ENCODE data around the gene CP. TPM values are rescaled to one million over a fixed set of nuclear protein-coding genes. Genes with fewer than 3 reads are reported as not detected.

Gene CP
- total RNA-seq, 6 experiments from 2014 or later = 1,086 to 3,257 (median 1,852) TPM

DNA sequence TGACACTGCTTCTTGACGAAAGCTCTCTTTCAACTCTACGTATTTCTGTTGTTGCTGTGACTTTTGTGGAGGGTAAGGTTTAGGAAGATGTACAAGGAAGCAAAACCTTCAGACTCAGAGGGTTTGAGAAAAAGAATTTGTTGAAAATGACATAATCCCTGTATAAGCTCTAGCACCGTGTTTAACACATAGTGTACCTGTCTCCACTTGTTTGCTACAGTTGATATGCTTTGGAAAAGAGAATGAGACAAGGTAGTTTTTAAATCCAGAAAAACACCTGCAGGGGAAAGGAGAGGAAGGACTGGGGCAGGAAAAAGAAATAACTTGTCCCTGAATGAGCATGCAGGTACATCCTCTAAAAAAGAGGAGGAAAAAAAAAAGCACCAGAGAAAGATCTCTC lies 29.6 kb upstream of the CP start:
- no peak for DNase-seq
- TF ChIP-seq POLR2A (IDR thresholded peaks at IDR 0.05) (no peak), CTCF (IDR thresholded peaks at IDR 0.05) (no peak)
- intact Hi-C loops (cut with DNase I) = no loop called here
- 91% methylated on average over 3 of the region's 3 CpGs for WGBS (ENCODE audit: insufficient coverage, low coverage, low lambda C conversion rate, missing lambda C conversion rate)
- H3K27ac ChIP-seq = no peak overlapping the region
- no peak for ATAC-seq
- H3K27me3 ChIP-seq = no peaks in the 10 kb centered on the region
- H3K36me3 ChIP-seq = no peaks in the 10 kb centered on the region
- H3K4me3 ChIP-seq = no peak overlapping the region
- H3K9me3 ChIP-seq = no peaks in the 10 kb centered on the region
- peaks cover 0 to 5% (median 0%) of the 10 kb centered on the region in 4 donors for H3K4me1 ChIP-seq

DNA sequence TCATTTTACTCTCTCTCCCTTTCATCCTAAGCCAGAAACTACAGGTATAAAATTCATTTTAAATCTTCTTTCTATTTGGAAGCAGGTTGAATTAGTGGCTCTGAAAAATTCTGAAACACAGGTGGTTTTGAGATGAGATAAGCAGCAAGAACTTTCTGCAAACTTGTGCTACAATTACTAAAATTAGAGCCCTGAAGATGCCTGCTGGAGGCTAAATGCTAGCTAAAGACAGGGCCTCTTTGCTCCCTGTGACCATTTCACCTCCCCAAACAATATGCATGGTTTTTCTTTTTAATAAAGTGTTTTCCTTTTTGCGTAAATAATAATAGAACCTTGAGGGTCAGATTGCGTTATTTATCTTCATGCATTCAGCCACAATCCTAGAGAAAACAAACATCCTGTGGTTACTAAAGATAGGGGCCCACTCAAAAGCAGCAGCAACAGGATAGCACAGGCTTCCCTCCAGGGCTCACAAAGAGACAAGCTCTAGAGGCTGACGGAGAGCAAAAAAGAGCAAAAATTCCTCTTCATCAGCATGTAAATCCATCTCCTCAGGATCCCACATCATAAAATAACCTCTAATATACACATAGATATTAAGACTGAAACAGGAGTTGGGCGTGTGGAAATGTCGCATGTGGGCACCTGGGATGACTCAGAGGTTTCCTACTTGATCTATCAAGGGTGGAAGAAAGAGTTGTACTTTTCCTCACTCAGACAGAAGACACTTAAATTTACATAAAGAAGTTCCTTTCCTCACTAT lies 26.5 kb upstream of the CP start:
- no peaks in the 10 kb centered on the region for H3K36me3 ChIP-seq
- H3K4me3 ChIP-seq = no peak overlapping the region
- WGBS (ENCODE audit: insufficient coverage, low coverage, low lambda C conversion rate, missing lambda C conversion rate) = 62% methylated on average over 5 of the region's 5 CpGs
- no peak overlapping the region for H3K27ac ChIP-seq
- TF ChIP-seq CTCF (IDR thresholded peaks at IDR 0.05) (no peak), POLR2A (IDR thresholded peaks at IDR 0.05) (no peak)
- no peaks in the 10 kb centered on the region for H3K9me3 ChIP-seq
- H3K4me1 ChIP-seq = peaks cover 0 to 32% (median 6%) of the 10 kb centered on the region in 4 donors
- ATAC-seq = peak in 2 of 4 donors; percentile 5 to 30
- intact Hi-C loops (cut with DNase I) = no loop called here
- H3K27me3 ChIP-seq = no peaks in the 10 kb centered on the region
- DNase-seq = no peak

DNA sequence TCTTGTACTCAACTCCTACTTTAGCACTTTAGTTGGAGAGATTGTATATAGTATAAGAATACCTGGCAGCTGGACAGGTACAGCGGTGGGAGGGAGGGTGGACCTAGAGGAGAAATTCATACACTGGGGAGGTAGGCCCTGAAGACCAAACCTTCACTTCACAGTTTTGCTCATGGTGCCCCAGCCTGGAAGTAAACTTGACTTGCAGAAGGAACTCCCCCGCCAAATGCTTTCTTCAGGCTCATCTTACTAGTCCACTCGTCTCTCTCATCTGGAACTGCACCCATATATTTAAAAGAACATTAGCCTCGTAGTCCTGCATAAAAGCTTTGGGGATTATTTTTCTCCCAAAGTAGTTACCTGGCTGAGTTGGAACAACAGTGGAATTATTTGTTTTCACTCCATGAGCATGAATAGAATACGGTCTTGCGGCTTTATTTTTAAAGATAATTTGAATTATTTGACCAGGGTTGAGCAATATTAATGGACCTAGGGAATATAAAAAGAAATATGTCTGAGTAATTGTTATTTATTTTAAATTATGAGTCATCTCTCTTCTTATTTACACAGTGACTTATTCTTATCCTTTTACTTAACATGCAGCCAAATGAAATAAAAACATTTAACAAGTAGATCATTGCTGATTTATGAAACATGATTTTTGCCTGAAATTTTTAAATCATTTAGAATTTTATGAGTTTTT lies 25.5 kb upstream of the CP start:
- intact Hi-C loops (cut with DNase I) = no loop called here
- Histone ChIP-seq H3K4me3 (no peak overlapping the region), H3K9me3 (no peaks in the 10 kb centered on the region), H3K36me3 (no peaks in the 10 kb centered on the region), H3K27ac (peak overlapping the region in 1 of 3 donors; percentile 72), H3K4me1 (peaks cover 0 to 32% (median 6%) of the 10 kb centered on the region in 4 donors), H3K27me3 (no peaks in the 10 kb centered on the region)
- TF ChIP-seq POLR2A (IDR thresholded peaks at IDR 0.05) = no peak
- no peak for TF ChIP-seq CTCF (IDR thresholded peaks at IDR 0.05)
- 77% methylated on average over 5 of the region's 6 CpGs for WGBS (ENCODE audit: insufficient coverage, low coverage, low lambda C conversion rate, missing lambda C conversion rate)
- ATAC-seq (peak in 1 of 4 donors; percentile 20), DNase-seq (no peak)

- ATAC-seq (peak; percentile 86 to 89 (median 86)), DNase-seq (no peak)
- 46% methylated on average over 3 of the region's 3 CpGs for WGBS (ENCODE audit: insufficient coverage, low coverage, low lambda C conversion rate, missing lambda C conversion rate)
- Histone ChIP-seq H3K36me3 (no peaks in the 10 kb centered on the region), H3K9me3 (no peaks in the 10 kb centered on the region), H3K4me3 (peak overlapping the region in 2 of 3 donors; percentile 20 to 30), H3K27me3 (no peaks in the 10 kb centered on the region), H3K27ac (peak overlapping the region; percentile 51 to 75 (median 72)), H3K4me1 (peaks cover 0 to 32% (median 6%) of the 10 kb centered on the region in 4 donors)
- TF ChIP-seq POLR2A (IDR thresholded peaks at IDR 0.05) (no peak), CTCF (IDR thresholded peaks at IDR 0.05) (no peak)
- intact Hi-C loops (cut with DNase I) = no loop called here
These were observed 24.3 kb upstream of the CP start for GRCh38 chr3:149245738-149246451.

All from right lobe of liver (tissue), 6 donors.